Gastroesophageal sphincter (tissue), 3 donors: Measurements from ENCODE around the gene NOX5.

ENCODE experiments used
- CTCF ChIP-seq, 4 experiments: fragments of 200-600 bp in 2 of 4; fragments of 450-650 bp in 2 of 4; sonication (generic) in 1 of 4; IDR thresholded peaks; one replicate each; pipeline ENCODE4 v1.5.1; 2017 to 2019; ENCODE audit warnings: antibody characterized with exemption in 4 of 4, mild to moderate bottlenecking in 2 of 4, moderate library complexity in 2 of 4
- EP300 ChIP-seq: sonication (generic); formaldehyde crosslinking; IDR thresholded peaks from one replicate; pipeline ENCODE4 v1.6.1; 2017; ENCODE audit warnings: antibody characterized with exemption, mild to moderate bottlenecking
- POLR2AphosphoS5 ChIP-seq: sonication (generic); formaldehyde crosslinking; IDR thresholded peaks from one replicate; pipeline ENCODE4 v1.6.1; 2017; ENCODE audit warnings: antibody characterized with exemption

DNA sequence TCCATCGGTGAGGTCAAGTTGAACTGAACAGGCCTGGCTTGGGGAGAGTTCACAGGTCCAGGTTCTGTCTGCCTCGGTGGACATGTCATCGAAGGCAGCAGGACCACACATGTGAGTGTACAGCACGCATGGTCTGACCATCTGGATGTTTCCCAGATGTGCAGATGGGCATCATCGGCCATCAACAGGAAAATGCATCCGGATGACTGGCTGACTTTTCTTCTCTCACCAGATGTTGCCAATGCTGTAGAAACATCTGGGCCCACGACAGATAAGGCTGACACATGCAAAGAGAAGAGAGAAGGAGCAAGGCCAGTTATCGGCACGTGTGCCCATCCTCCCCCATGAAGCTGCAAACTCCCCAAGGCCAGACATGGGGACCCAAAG is 45.1 kb downstream of the NOX5 start:
- TF ChIP-seq CTCF (IDR thresholded peaks at IDR 0.05) = no peak
- TF ChIP-seq EP300 = no peak
- no peak for TF ChIP-seq POLR2AphosphoS5
